Body of pancreas (tissue), 4 donors: ENCODE results near the gene C15orf61. TPM values are rescaled to one million over a fixed set of nuclear protein-coding genes. Genes with fewer than 3 reads are reported as not detected.

Source experiments
- ATAC-seq: fragments of 150-250 bp; one replicate; pipeline ENCODE4 v1.9.1; 2016
- DNase-seq, 4 donors: peaks; one replicate each; pipeline ENCODE4 v3.0.0-alpha.2; 2019
- H3K27ac ChIP-seq, 4 donors: fragments of 200-600 bp; sonication (generic); 1 replicate in 3 of 4; 2 replicates in 1 of 4; pipeline versions ENCODE4 v1.5.1 to v1.6.1; 2016 to 2019; ENCODE audit warnings: mild to moderate bottlenecking in 1 of 4, mixed read lengths in 1 of 4, moderate library complexity in 1 of 4
- H3K27me3 ChIP-seq, 2 donors: fragments of 200-600 bp; sonication (generic); one replicate each; pipeline ENCODE4 v1.6.0; 2016; ENCODE audit warnings: mild to moderate bottlenecking in 1 of 2
- H3K36me3 ChIP-seq, 2 donors: fragments of 200-600 bp; sonication (generic); replicated peaks in 1 of 2; 2 replicates each; pipeline ENCODE4 v1.5.1; 2016; ENCODE audit warnings: low read depth in 2 of 2; ENCODE audit not compliant: insufficient read depth in 1 of 2
- H3K4me1 ChIP-seq: fragments of 200-600 bp; sonication (generic); one replicate; pipeline ENCODE4 v1.6.0; 2016
- H3K4me3 ChIP-seq, 2 donors: fragments of 200-600 bp; sonication (generic); 1 replicate in 1 of 2; 2 replicates in 1 of 2; pipeline ENCODE4 v1.5.1; 2016 to 2019
- H3K9me3 ChIP-seq, 3 donors: fragments of 200-600 bp; sonication (generic); 1 replicate in 2 of 3; 2 replicates in 1 of 3; pipeline ENCODE4 v1.5.1; 2016
- POLR2A ChIP-seq, 3 donors: fragments of 450-650 bp; IDR thresholded peaks; one replicate each; pipeline ENCODE4 v1.6.1; 2016; ENCODE audit warnings: antibody characterized with exemption in 3 of 3, mild to moderate bottlenecking in 2 of 3
- WGBS, 2 donors: methylation state at CpG; one replicate each; pipeline ENCODE4 v1.1.5; 2017; 5-methylcytosine and 5-hydroxymethylcytosine counted together
- intact Hi-C: fragments of 100-400 bp; cut with DNase I; formaldehyde crosslinking; loops from one replicate; pipeline ENCODE4 v1.15.1; 2023
- total RNA-seq, 2 donors: library from RNA; depleted of rRNA; stranded (reverse); fragments of >200 nt; gene quantifications; one replicate each; pipeline ENCODE4 v1.1.0, GENCODE V29; 2016
- TF ChIP-seq, protein P1 (sequence below), 7 experiments: fragments of 450-650 bp in 4 of 7; fragments of 200-600 bp in 3 of 7; sonication (generic) in 3 of 7; IDR thresholded peaks; one replicate each; pipeline ENCODE4 v1.5.1; 2016 to 2019; ENCODE audit warnings: antibody characterized with exemption in 7 of 7

The C15orf61 gene
- total RNA-seq, 2 donors from 2014 or later, result 0.78 to 5.6 TPM

GRCh38 chr15:67504056-67504455 is 16.9 kb upstream of the C15orf61 start:
- H3K4me3 ChIP-seq, result no peak overlapping the region
- H3K4me1 ChIP-seq, result no peaks in the 10 kb centered on the region
- ATAC-seq, result no peak
- DNase-seq, result no peak
- H3K36me3 ChIP-seq, result no peaks in the 10 kb centered on the region
- TF ChIP-seq POLR2A (IDR thresholded peaks at IDR 0.05), result no peak
- TF ChIP-seq, protein P1, sequence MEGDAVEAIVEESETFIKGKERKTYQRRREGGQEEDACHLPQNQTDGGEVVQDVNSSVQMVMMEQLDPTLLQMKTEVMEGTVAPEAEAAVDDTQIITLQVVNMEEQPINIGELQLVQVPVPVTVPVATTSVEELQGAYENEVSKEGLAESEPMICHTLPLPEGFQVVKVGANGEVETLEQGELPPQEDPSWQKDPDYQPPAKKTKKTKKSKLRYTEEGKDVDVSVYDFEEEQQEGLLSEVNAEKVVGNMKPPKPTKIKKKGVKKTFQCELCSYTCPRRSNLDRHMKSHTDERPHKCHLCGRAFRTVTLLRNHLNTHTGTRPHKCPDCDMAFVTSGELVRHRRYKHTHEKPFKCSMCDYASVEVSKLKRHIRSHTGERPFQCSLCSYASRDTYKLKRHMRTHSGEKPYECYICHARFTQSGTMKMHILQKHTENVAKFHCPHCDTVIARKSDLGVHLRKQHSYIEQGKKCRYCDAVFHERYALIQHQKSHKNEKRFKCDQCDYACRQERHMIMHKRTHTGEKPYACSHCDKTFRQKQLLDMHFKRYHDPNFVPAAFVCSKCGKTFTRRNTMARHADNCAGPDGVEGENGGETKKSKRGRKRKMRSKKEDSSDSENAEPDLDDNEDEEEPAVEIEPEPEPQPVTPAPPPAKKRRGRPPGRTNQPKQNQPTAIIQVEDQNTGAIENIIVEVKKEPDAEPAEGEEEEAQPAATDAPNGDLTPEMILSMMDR (IDR thresholded peaks at IDR 0.05), result no peak
- no peaks in the 10 kb centered on the region for H3K9me3 ChIP-seq
- 91 to 96% methylated on average over 6 of the region's 6 CpGs for WGBS, 2 donors
- intact Hi-C loops, result no loop called here
- no peaks in the 10 kb centered on the region for H3K27me3 ChIP-seq
- H3K27ac ChIP-seq, result no peak overlapping the region

GRCh38 chr15:67504796-67505195 is 16.1 kb upstream of the C15orf61 start:
- DNase-seq, result no peak
- no peaks in the 10 kb centered on the region for H3K27me3 ChIP-seq
- H3K9me3 ChIP-seq, result no peaks in the 10 kb centered on the region
- no peaks in the 10 kb centered on the region for H3K36me3 ChIP-seq
- WGBS, 2 donors, result 92 to 95% methylated on average over 5 of the region's 5 CpGs
- intact Hi-C loops, result no loop called here
- H3K4me1 ChIP-seq, result no peaks in the 10 kb centered on the region
- H3K27ac ChIP-seq, result no peak overlapping the region
- TF ChIP-seq, protein P1 (IDR thresholded peaks at IDR 0.05), result no peak
- no peak for TF ChIP-seq POLR2A (IDR thresholded peaks at IDR 0.05)
- H3K4me3 ChIP-seq, result no peak overlapping the region
- no peak for ATAC-seq

DNA sequence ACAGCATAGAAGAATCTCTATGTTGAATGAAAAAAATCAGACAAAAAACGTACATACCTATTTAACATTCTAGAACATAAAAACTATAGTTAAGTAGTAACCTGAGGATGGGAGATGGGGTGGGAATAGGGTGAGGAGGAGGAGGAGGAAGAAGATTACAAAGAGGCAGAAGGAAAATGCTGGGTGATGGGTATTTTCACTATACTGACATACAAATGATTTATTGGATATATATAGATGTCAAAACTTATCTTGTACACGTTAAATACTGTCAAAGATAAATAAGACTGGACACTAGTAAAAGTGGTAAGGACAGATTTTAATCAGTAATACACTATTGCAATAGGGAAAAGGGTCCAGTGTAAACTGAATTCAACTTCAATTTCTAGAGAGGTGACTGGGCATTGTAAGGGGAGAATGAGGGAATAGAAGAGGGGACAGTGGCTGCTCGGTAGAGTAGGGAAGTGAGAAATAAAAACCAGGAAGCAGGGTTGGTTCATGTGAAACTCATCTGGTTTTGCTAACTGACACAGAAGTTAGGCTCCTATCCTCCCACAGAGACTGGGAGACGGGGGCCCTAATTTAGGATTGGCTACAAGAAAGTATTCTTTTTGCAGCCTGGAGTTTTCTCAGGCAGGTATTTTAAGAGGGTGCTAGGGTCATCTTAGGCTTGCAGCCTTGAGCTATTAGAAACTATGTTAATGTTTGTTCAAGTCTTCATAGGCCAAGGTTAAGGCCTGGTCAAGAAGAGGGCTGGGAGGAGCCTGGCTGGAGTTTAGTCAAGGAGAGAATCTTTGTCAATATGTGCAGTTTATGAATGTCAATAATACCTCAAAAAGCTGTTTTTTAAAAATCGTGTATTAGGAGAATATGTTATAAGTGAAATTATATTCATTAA is 15.0 kb upstream of the C15orf61 start:
- no peaks in the 10 kb centered on the region for H3K9me3 ChIP-seq
- 47 to 56% methylated on average over 5 of the region's 5 CpGs for WGBS, 2 donors
- TF ChIP-seq, protein P1 (IDR thresholded peaks at IDR 0.05), result no peak
- TF ChIP-seq POLR2A (IDR thresholded peaks at IDR 0.05), result no peak
- no peaks in the 10 kb centered on the region for H3K4me1 ChIP-seq
- H3K27me3 ChIP-seq, result no peaks in the 10 kb centered on the region
- ATAC-seq (no peak), DNase-seq (no peak)
- no peaks in the 10 kb centered on the region for H3K36me3 ChIP-seq
- intact Hi-C loops, result no loop called here
- no peak overlapping the region for H3K4me3 ChIP-seq
- H3K27ac ChIP-seq, result no peak overlapping the region

- H3K27ac ChIP-seq, result no peak overlapping the region
- H3K9me3 ChIP-seq, result no peaks in the 10 kb centered on the region
- no peak overlapping the region for H3K4me3 ChIP-seq
- ATAC-seq (no peak), DNase-seq (no peak)
- H3K4me1 ChIP-seq, result no peaks in the 10 kb centered on the region
- H3K36me3 ChIP-seq, result no peaks in the 10 kb centered on the region
- intact Hi-C loops, result no loop called here
- 84 to 91% methylated on average over 11 of the region's 11 CpGs for WGBS, 2 donors
- no peaks in the 10 kb centered on the region for H3K27me3 ChIP-seq
- TF ChIP-seq, protein P1 (IDR thresholded peaks at IDR 0.05), result no peak
- no peak for TF ChIP-seq POLR2A (IDR thresholded peaks at IDR 0.05)
Observed at GRCh38 chr15:67506775-67507747, 13.9 kb upstream of the C15orf61 start.
